ENCODE measurements around the gene PTGES. TPM values are rescaled to one million over a fixed set of nuclear protein-coding genes. Genes with fewer than 3 reads are reported as not detected.

PTGES gene
- total RNA-seq, 1 experiment from 2014 or later, result 2.4 TPM

- H3K79me1 ChIP-seq (ENCODE audit: insufficient read depth, low read depth, low read length, poor library complexity, severe bottlenecking), result no peaks in the 10 kb centered on the region
- Mint-ChIP-seq H3K36me3 (ENCODE audit: insufficient read depth in 1 of 3, low read depth in 3 of 3) (no peaks in the 10 kb centered on the region), H3K27me3 (ENCODE audit: low read depth) (peaks cover 14% of the 10 kb centered on the region), H3K27ac (no peak overlapping the region; a peak in 1 of 7 replicates), H3K9me3 (no peaks in the 10 kb centered on the region), H3K4me1 (peaks cover 16 to 19% of the 10 kb centered on the region in 2 experiments), H3K4me3 (peak overlapping the region in 1 of 2 experiments; percentile 61; a peak in 2 of 5 replicates)
- H3K4me1 ChIP-seq (ENCODE audit: insufficient read depth, low read length), result peaks cover 6% of the 10 kb centered on the region; the same call in 1 of the 2 replicates
- H2BK15ac ChIP-seq (ENCODE audit: low read depth, low read length), result no peak overlapping the region
- H3K9me3 ChIP-seq (ENCODE audit: control insufficient read depth, low read depth, low read length), result no peaks in the 10 kb centered on the region
- no peak overlapping the region for H4K91ac ChIP-seq (ENCODE audit: insufficient read length, low read depth, low read length)
- WGBS (ENCODE audit: extremely low coverage, insufficient read length, low lambda C conversion rate), result no CpG with 5 or more reads among the region's 31 CpGs
- no peak overlapping the region for H4K5ac ChIP-seq (ENCODE audit: insufficient read length, low read depth, low read length)
- no peak overlapping the region for H3T11ph ChIP-seq (ENCODE audit: low read length)
- peak overlapping the region; percentile 18 for H3K18ac ChIP-seq (ENCODE audit: insufficient read length, low read depth, low read length)
- TF ChIP-seq CTCF (conservative IDR thresholded peaks at IDR 0.05), result no peak
- no peak overlapping the region for H2BK20ac ChIP-seq (ENCODE audit: low read depth, low read length, poor library complexity, severe bottlenecking)
- H3K56ac ChIP-seq (ENCODE audit: insufficient read length, low read depth, low read length), result no peak overlapping the region
- H3K79me2 ChIP-seq (ENCODE audit: insufficient read depth, low read length), result no peaks in the 10 kb centered on the region
- H3K14ac ChIP-seq (ENCODE audit: insufficient read depth, low read length), result no peak overlapping the region
- H3K27ac ChIP-seq (ENCODE audit: insufficient read length, low read depth, low read length), result no peak overlapping the region
- H2BK120ac ChIP-seq (ENCODE audit: low read depth, low read length, poor library complexity, severe bottlenecking), result no peak overlapping the region
- no peak overlapping the region for H2BK5ac ChIP-seq (ENCODE audit: insufficient read length, low read length)
- no peak overlapping the region for H2AK5ac ChIP-seq (ENCODE audit: insufficient read length, low read length)
- H3K27me3 ChIP-seq (ENCODE audit: insufficient read depth, low read length), result no peaks in the 10 kb centered on the region
- H3K23ac ChIP-seq (ENCODE audit: insufficient read length, low read depth, low read length), result no peak overlapping the region
- H4K8ac ChIP-seq (replicated peaks; ENCODE audit: insufficient read length, low read depth, low read length), result no peak overlapping the region
- H3K4ac ChIP-seq (ENCODE audit: low read depth, low read length), result no peak overlapping the region
- H3K23me2 ChIP-seq (ENCODE audit: insufficient read length, low read depth, low read length, poor library complexity, severe bottlenecking), result no peaks in the 10 kb centered on the region
- no peak overlapping the region for H2AFZ ChIP-seq (ENCODE audit: low read length)
- H3K4me2 ChIP-seq (ENCODE audit: insufficient read depth, insufficient read length, low read length), result no peak overlapping the region
- H2BK12ac ChIP-seq (ENCODE audit: insufficient read length, low read depth, low read length), result no peak overlapping the region
- DNase-seq, result no peak
- H3K9ac ChIP-seq (ENCODE audit: extremely low read depth, insufficient read length, low read length), result no peak overlapping the region
- H4K20me1 ChIP-seq (ENCODE audit: control insufficient read depth, insufficient read depth, insufficient read length), result no peaks in the 10 kb centered on the region
Observed at GRCh38 chr9:129751841-129752801, 721 bp downstream of the PTGES start.

Data from H9 (cell line).